Measurements from ENCODE around the gene GIPC2.

DNA sequence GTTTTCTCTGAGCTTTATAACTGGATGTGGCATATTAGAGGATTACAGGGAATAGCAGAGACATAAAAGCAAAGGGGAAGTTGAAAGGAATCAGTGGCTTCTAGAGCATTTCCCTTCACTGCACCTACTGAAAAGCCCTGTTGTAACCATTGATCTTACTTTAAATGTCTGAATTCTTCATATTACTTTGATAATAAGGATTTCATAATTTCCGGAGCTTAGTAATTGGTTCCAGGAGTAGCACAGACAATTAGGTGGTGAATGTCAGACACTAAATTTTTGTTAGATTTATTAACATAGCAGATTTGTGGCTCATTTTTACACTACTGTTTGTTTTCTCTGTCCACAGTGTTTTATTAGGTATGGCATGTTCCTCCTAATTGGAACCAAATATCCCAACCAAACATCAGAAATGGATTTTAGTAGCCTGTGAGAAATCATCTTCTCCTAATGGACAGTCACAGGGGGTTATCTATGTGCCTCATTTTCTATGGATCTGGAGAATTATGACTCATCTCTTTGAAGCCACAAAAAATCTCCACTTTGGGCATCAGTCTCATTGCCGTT lies 100.5 kb downstream of the GIPC2 start:
- TF ChIP-seq EZH2 (IDR thresholded peaks at IDR 0.05; ENCODE audit: borderline replicate concordance, low read length), result no peak
- TF ChIP-seq, protein P1, sequence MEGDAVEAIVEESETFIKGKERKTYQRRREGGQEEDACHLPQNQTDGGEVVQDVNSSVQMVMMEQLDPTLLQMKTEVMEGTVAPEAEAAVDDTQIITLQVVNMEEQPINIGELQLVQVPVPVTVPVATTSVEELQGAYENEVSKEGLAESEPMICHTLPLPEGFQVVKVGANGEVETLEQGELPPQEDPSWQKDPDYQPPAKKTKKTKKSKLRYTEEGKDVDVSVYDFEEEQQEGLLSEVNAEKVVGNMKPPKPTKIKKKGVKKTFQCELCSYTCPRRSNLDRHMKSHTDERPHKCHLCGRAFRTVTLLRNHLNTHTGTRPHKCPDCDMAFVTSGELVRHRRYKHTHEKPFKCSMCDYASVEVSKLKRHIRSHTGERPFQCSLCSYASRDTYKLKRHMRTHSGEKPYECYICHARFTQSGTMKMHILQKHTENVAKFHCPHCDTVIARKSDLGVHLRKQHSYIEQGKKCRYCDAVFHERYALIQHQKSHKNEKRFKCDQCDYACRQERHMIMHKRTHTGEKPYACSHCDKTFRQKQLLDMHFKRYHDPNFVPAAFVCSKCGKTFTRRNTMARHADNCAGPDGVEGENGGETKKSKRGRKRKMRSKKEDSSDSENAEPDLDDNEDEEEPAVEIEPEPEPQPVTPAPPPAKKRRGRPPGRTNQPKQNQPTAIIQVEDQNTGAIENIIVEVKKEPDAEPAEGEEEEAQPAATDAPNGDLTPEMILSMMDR (conservative IDR thresholded peaks at IDR 0.05 in 1 of 2, IDR thresholded peaks at IDR 0.05 in 1 of 2; ENCODE audit: extremely low read depth in 1 of 2, insufficient read depth in 1 of 2, low read depth in 1 of 2, low read length in 2 of 2), result no peak

All from mammary epithelial cell (primary cell).